Glutamatergic neuron (in vitro differentiated cells): ENCODE data around the gene TRIM31. TPM values are rescaled to one million over a fixed set of nuclear protein-coding genes. Genes with fewer than 3 reads are reported as not detected.
"Not testable (repeated sequence)": the region's sequence is repeated elsewhere in the genome, so short reads cannot be mapped to it uniquely, and the experiment has no call there.

Experiments used
- DNase-seq: peaks from one replicate; pipeline ENCODE4 v3.0.0; 2022
- H3K27ac Mint-ChIP-seq: one replicate; pipeline ENCODE4 v1.8.0; 2020; ENCODE audit warnings: mild to moderate bottlenecking, mixed read lengths, inconsistent platforms; ENCODE audit not compliant: unreplicated experiment
- H3K27me3 Mint-ChIP-seq: one replicate; pipeline ENCODE4 v1.8.0; 2020; ENCODE audit warnings: mild to moderate bottlenecking, moderate library complexity, mixed read lengths, inconsistent platforms; ENCODE audit not compliant: unreplicated experiment
- H3K36me3 Mint-ChIP-seq: one replicate; pipeline ENCODE4 v1.8.0; 2020; ENCODE audit warnings: mild to moderate bottlenecking, mixed read lengths, inconsistent platforms; ENCODE audit not compliant: unreplicated experiment
- H3K4me1 Mint-ChIP-seq: one replicate; pipeline ENCODE4 v1.8.0; 2020; ENCODE audit warnings: mild to moderate bottlenecking, low read depth, mixed read lengths, inconsistent platforms; ENCODE audit not compliant: unreplicated experiment
- H3K4me3 Mint-ChIP-seq: one replicate; pipeline ENCODE4 v1.8.0; 2020; ENCODE audit warnings: mild to moderate bottlenecking, mixed read lengths, inconsistent platforms; ENCODE audit not compliant: unreplicated experiment
- H3K9me3 Mint-ChIP-seq: one replicate; pipeline ENCODE4 v1.8.0; 2020; ENCODE audit warnings: mild to moderate bottlenecking, moderate library complexity, mixed read lengths, inconsistent platforms; ENCODE audit not compliant: unreplicated experiment
- CTCF ChIP-seq: fragments of 200-600 bp; sonication (generic); IDR thresholded peaks from one replicate; pipeline ENCODE4 v1.5.0; 2021; ENCODE audit not compliant: partially characterized antibody, unreplicated experiment
- total RNA-seq: library from RNA; stranded (reverse); fragmentation: NEBNext Ultra II Directional; extraction: Animal tissue kit (Norgen Biotek cat#: 25700); gene quantifications from one replicate; pipeline ENCODE4 v1.2.1, GENCODE V29; 2021; ENCODE audit not compliant: unreplicated experiment

TRIM31 gene
- total RNA-seq, 1 donor from 2014 or later, result not detected

- Mint-ChIP-seq H3K27me3 (peaks cover 9% of the 10 kb centered on the region), H3K4me1 (peaks cover 14% of the 10 kb centered on the region), H3K4me3 (peak overlapping the region; percentile 79), H3K36me3 (no peaks in the 10 kb centered on the region), H3K9me3 (no peaks in the 10 kb centered on the region), H3K27ac (no peak overlapping the region)
- no peak for TF ChIP-seq CTCF
- DNase-seq, result peak; percentile 36
Observed at GRCh38 chr6:30127238-30128093, 14.6 kb upstream of the TRIM31 start.

GRCh38 chr6:30122515-30122914, 9.6 kb upstream of the TRIM31 start:
- H3K4me3 Mint-ChIP-seq, result no peak overlapping the region
- H3K27ac Mint-ChIP-seq, result no peak overlapping the region
- H3K27me3 Mint-ChIP-seq, result peaks cover 4% of the 10 kb centered on the region
- no peaks in the 10 kb centered on the region for H3K4me1 Mint-ChIP-seq
- DNase-seq, result no peak
- no peaks in the 10 kb centered on the region for H3K36me3 Mint-ChIP-seq
- no peaks in the 10 kb centered on the region for H3K9me3 Mint-ChIP-seq
- TF ChIP-seq CTCF, result no peak

- Mint-ChIP-seq H3K27me3 (no peaks in the 10 kb centered on the region), H3K36me3 (no peaks in the 10 kb centered on the region), H3K4me3 (no peak overlapping the region), H3K9me3 (no peaks in the 10 kb centered on the region), H3K27ac (no peak overlapping the region), H3K4me1 (no peaks in the 10 kb centered on the region)
- no peak for DNase-seq
- no peak for TF ChIP-seq CTCF
Observed at GRCh38 chr6:30121446-30122366, 8.8 kb upstream of the TRIM31 start.

GRCh38 chr6:30118691-30119090, 5.8 kb upstream of the TRIM31 start:
- DNase-seq, H3K36me3 Mint-ChIP-seq, H3K27me3 Mint-ChIP-seq, H3K4me1 Mint-ChIP-seq, H3K27ac Mint-ChIP-seq, H3K4me3 Mint-ChIP-seq, H3K9me3 Mint-ChIP-seq: not testable (repeated sequence)

- Mint-ChIP-seq H3K27me3 (peaks cover 3% of the 10 kb centered on the region), H3K27ac (no peak overlapping the region), H3K4me3 (no peak overlapping the region), H3K9me3 (no peaks in the 10 kb centered on the region), H3K4me1 (no peaks in the 10 kb centered on the region), H3K36me3 (no peaks in the 10 kb centered on the region)
- peak; percentile 47 for TF ChIP-seq CTCF
- no peak for DNase-seq
Observed at GRCh38 chr6:30116724-30117123, 3.8 kb upstream of the TRIM31 start.
